Peyer's patch (tissue), 4 donors: ENCODE results near the gene CDC14A.

ENCODE experiments used
- POLR2A ChIP-seq, 2 donors: fragments of 450-650 bp; IDR thresholded peaks; one replicate each; pipeline ENCODE4 v1.5.1; 2017; ENCODE audit warnings: antibody characterized with exemption in 2 of 2, mild to moderate bottlenecking in 2 of 2, moderate library complexity in 2 of 2
- TF ChIP-seq, protein P1 (sequence below), 6 experiments: fragments of 450-650 bp in 4 of 6; fragments of 200-600 bp in 2 of 6; sonication (generic) in 1 of 6; IDR thresholded peaks; one replicate each; pipeline ENCODE4 v1.5.1; 2017 to 2019; ENCODE audit warnings: antibody characterized with exemption in 6 of 6, mild to moderate bottlenecking in 3 of 6, moderate library complexity in 1 of 6

DNA sequence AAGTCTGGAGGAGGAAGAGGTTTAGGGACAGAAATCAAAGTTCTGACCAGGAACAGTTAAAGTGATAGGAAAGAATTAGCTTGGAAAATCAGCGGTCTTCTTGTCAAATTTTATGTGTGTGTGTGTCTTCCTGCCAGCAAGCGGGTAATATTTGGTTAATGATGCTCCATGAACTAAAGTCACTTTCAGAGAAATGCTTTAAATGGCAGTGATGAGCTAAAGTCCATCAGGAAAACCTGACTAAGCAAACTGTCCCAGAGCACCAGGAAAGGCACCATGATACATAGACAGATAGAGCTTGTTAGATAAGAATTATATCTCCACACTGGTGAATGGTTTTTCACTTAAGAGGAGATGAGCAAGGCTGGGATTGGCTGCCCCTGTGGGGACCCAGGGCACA is 10.0 kb upstream of the CDC14A start:
- TF ChIP-seq, protein P1, sequence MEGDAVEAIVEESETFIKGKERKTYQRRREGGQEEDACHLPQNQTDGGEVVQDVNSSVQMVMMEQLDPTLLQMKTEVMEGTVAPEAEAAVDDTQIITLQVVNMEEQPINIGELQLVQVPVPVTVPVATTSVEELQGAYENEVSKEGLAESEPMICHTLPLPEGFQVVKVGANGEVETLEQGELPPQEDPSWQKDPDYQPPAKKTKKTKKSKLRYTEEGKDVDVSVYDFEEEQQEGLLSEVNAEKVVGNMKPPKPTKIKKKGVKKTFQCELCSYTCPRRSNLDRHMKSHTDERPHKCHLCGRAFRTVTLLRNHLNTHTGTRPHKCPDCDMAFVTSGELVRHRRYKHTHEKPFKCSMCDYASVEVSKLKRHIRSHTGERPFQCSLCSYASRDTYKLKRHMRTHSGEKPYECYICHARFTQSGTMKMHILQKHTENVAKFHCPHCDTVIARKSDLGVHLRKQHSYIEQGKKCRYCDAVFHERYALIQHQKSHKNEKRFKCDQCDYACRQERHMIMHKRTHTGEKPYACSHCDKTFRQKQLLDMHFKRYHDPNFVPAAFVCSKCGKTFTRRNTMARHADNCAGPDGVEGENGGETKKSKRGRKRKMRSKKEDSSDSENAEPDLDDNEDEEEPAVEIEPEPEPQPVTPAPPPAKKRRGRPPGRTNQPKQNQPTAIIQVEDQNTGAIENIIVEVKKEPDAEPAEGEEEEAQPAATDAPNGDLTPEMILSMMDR (IDR thresholded peaks at IDR 0.05) = no peak
- TF ChIP-seq POLR2A (IDR thresholded peaks at IDR 0.05) = no peak
